Kidney (tissue), 14 donors: ENCODE measurements around the gene ANKRD29. TPM values are rescaled to one million over a fixed set of nuclear protein-coding genes. Genes with fewer than 3 reads are reported as not detected.

Experiments
- DNase-seq, 5 donors: peaks; one replicate each; pipeline ENCODE4 v3.0.0-alpha.2; 2013 to 2020
- FAIRE-seq: peaks from 2 replicates; lab custom pipeline; 2012; peaks lifted over from hg19 to GRCh38; lab: Jason Lieb, UNC
- H3K27ac ChIP-seq, 2 donors: one replicate each; pipeline ENCODE4 v1.7.0; 2013; ENCODE audit warnings: low read depth in 2 of 2, low read length in 2 of 2, inconsistent platforms in 1 of 2
- H3K27me3 ChIP-seq: one replicate; pipeline ENCODE4 v1.7.1; 2013; ENCODE audit warnings: low read length, inconsistent platforms; ENCODE audit not compliant: control insufficient read depth, insufficient read depth
- H3K36me3 ChIP-seq, 3 donors: one replicate each; pipeline versions ENCODE4 v1.7.0 to v1.7.1; 2013; ENCODE audit warnings: low read length in 3 of 3, control low read depth in 1 of 3, inconsistent platforms in 1 of 3; ENCODE audit not compliant: insufficient read depth in 3 of 3, control insufficient read depth in 2 of 3
- H3K4me1 ChIP-seq, 3 donors: one replicate each; pipeline versions ENCODE4 v1.7.0 to v1.7.1; 2013; ENCODE audit warnings: low read length in 3 of 3, inconsistent platforms in 1 of 3, low read depth in 1 of 3; ENCODE audit not compliant: control insufficient read depth in 2 of 3, insufficient read depth in 2 of 3
- H3K4me3 ChIP-seq, 3 donors: one replicate each; pipeline versions ENCODE4 v1.7.0 to v1.8.1; 2013; ENCODE audit warnings: low read length in 3 of 3, control low read depth in 1 of 3, inconsistent platforms in 1 of 3
- H3K9ac ChIP-seq, 3 donors: one replicate each; pipeline versions ENCODE4 v1.7.0 to v1.7.1; 2013; ENCODE audit warnings: low read length in 3 of 3, control low read depth in 1 of 3, inconsistent platforms in 1 of 3
- H3K9me3 ChIP-seq, 3 donors: one replicate each; pipeline versions ENCODE4 v1.7.0 to v1.7.1; 2013; ENCODE audit warnings: low read length in 3 of 3, control low read depth in 1 of 3, inconsistent platforms in 1 of 3; ENCODE audit not compliant: control insufficient read depth in 2 of 3, insufficient read depth in 1 of 3
- intact Hi-C: fragments of 100-400 bp; cut with DNase I; formaldehyde crosslinking; loops from one replicate; pipeline ENCODE4 v1.11.1; 2022
- polyA plus RNA-seq: library from polyadenylated mRNA; stranded (reverse); fragments of 350-450 nt; fragmentation: Illumina TruSeq; extraction: RNeasy Lipid Tissue Mini Kit (QIAGEN cat#74804); gene quantifications from one replicate; pipeline ENCODE4 v1.2.3, GENCODE V29; 2014; ENCODE audit warnings: low read depth, low replicate concordance; ENCODE audit not compliant: insufficient read depth
- total RNA-seq: library from RNA; stranded (reverse); fragmentation: NEBNext Ultra II Directional; extraction: Animal tissue kit (Norgen Biotek cat#: 25700); gene quantifications from one replicate; pipeline ENCODE4 v1.2.1, GENCODE V29; 2021
- TF ChIP-seq, protein P1 (sequence below): IDR thresholded peaks from 3 replicates; pipeline ENCODE4 v1.5.1; 2012; ENCODE audit warnings: mild to moderate bottlenecking, moderate library complexity, borderline replicate concordance; ENCODE audit not compliant: insufficient read depth; ENCODE audit errors: extremely low read depth
- donor health status: control.
- donor health status: control.
- donor health status: control.
- donor health status: control.
- donor health status: control.
- donor health status: DM: yes; HTN: yes; CAD: no.
- donor health status: Normal renal cell carcinoma (clear cell type).

Gene ANKRD29
- total and polyA plus RNA-seq, 2 donors from 2014 or later = 4.9 to 5.2 TPM

DNA sequence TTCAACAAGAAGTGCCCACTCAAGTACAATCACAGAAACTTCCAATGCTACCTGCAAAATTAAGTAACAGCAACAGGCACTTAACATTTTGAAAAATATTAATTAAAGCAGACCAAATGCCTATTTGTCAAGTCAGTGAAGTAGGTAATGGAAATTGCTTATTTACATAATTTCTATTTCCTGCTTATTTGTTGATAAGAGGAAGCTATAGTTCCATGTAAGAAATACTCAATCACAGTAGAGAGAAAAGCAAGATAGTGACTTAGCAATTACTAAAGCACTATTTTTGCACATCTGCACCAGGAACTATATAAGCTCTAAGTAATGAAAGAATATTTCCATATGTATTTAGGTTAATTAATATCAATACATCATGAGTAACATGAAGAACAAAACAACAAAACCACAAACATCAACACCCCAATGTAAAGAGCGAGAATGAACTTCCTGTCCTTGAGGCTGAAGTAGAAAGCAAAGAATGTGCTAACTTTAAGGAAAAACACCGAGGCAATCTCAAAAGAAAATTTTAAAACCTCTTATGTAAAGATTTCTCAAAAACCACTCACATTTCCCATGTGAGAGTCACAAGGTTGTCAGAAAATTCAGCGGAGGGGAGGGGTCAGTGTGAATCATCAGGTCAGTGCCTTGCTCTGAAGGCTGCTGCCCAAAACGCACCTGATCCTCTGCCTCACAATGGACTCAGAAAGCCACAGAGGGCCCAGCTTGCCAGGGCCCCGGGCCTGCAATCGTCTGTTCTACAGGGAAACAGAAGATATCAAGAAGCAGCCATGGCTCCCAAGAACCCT is 88.9 kb downstream of the ANKRD29 start:
- no peak overlapping the region for H3K9ac ChIP-seq
- intact Hi-C loops = no loop called here
- FAIRE-seq = no peak
- no peak overlapping the region for H3K4me3 ChIP-seq
- H3K36me3 ChIP-seq = peaks cover 0 to 5% (median under 1%) of the 10 kb centered on the region in 3 donors
- DNase-seq = no peak
- H3K9me3 ChIP-seq = no peaks in the 10 kb centered on the region
- no peaks in the 10 kb centered on the region for H3K27me3 ChIP-seq
- peak overlapping the region in 1 of 2 donors; percentile 69 for H3K27ac ChIP-seq
- H3K4me1 ChIP-seq = peaks cover 0 to 6% (median 0%) of the 10 kb centered on the region in 3 donors
- TF ChIP-seq, protein P1, sequence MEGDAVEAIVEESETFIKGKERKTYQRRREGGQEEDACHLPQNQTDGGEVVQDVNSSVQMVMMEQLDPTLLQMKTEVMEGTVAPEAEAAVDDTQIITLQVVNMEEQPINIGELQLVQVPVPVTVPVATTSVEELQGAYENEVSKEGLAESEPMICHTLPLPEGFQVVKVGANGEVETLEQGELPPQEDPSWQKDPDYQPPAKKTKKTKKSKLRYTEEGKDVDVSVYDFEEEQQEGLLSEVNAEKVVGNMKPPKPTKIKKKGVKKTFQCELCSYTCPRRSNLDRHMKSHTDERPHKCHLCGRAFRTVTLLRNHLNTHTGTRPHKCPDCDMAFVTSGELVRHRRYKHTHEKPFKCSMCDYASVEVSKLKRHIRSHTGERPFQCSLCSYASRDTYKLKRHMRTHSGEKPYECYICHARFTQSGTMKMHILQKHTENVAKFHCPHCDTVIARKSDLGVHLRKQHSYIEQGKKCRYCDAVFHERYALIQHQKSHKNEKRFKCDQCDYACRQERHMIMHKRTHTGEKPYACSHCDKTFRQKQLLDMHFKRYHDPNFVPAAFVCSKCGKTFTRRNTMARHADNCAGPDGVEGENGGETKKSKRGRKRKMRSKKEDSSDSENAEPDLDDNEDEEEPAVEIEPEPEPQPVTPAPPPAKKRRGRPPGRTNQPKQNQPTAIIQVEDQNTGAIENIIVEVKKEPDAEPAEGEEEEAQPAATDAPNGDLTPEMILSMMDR = no peak

DNA sequence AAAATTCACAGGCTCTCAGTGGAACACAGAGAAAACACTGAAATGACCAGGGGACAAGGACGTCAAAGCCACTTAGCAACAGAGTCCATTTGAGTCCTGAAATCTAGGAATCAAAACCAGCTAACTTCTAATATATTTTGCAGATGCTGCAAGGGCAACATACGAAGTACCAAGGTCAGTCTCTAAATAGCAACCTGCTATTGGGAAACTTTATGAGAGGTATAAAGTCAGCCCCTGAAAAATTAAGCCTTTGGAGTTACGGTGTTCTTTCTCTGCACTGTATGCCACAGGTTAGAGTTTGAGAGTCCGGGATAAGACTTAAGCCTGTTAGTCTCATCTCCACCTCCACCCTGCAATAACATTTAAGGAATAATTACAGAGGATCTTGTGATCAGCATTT is 89.7 kb downstream of the ANKRD29 start:
- peaks cover 0 to 6% (median 0%) of the 10 kb centered on the region in 3 donors for H3K4me1 ChIP-seq
- FAIRE-seq (no peak), DNase-seq (no peak)
- no peaks in the 10 kb centered on the region for H3K27me3 ChIP-seq
- H3K4me3 ChIP-seq = no peak overlapping the region
- no peak overlapping the region for H3K9ac ChIP-seq
- peaks cover 0 to 10% (median 8%) of the 10 kb centered on the region in 3 donors for H3K36me3 ChIP-seq
- intact Hi-C loops = no loop called here
- TF ChIP-seq, protein P1 = no peak
- no peaks in the 10 kb centered on the region for H3K9me3 ChIP-seq
- no peak overlapping the region for H3K27ac ChIP-seq

DNA sequence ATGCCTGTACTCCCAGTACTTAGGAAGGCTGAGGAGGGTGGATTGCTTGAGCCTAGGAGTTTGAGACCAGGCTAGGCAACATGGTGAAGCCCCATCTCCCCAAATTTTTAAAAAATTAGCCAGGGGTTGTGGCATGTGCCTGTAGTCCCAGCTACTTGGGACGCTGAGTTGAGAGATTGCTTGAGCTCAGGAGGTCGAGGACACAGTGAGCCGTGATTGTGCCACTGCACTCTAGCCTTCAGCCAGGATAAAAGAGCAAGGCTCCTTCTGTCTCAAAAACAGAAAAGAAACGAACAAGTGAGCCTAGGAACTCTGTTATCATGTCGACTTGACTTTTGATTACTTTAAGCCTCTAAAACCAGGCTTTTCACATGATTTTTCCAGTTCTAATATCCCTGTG is 90.1 kb downstream of the ANKRD29 start:
- DNase-seq = no peak
- intact Hi-C loops = no loop called here
- Histone ChIP-seq H3K9me3 (no peaks in the 10 kb centered on the region), H3K36me3 (peaks cover 1 to 12% (median 10%) of the 10 kb centered on the region in 3 donors), H3K27ac (no peak overlapping the region), H3K4me3 (no peak overlapping the region), H3K9ac (no peak overlapping the region), H3K4me1 (peaks cover 0 to 6% (median 0%) of the 10 kb centered on the region in 3 donors), H3K27me3 (no peaks in the 10 kb centered on the region)
- no peak for FAIRE-seq
- TF ChIP-seq, protein P1 = no peak
